ENCODE data around the gene SPTBN5. TPM values are rescaled to one million over a fixed set of nuclear protein-coding genes. Genes with fewer than 3 reads are reported as not detected.

SPTBN5 gene
- total RNA-seq, 2 donors from 2014 or later, result 0.63 to 1.3 TPM

- no peaks in the 10 kb centered on the region for H3K27me3 ChIP-seq
- H3K4me3 ChIP-seq, result no peak overlapping the region
- H3K9me3 ChIP-seq, result no peaks in the 10 kb centered on the region
- no peak overlapping the region for H3K27ac ChIP-seq
- no peaks in the 10 kb centered on the region for H3K36me3 ChIP-seq
- no peak for DNase-seq (ENCODE audit: low spot score)
- no peaks in the 10 kb centered on the region for H3K4me1 ChIP-seq
- no peak for TF ChIP-seq CTCF (IDR thresholded peaks at IDR 0.05)
Observed at GRCh38 chr15:41856262-41856661, 37.6 kb downstream of the SPTBN5 start.

GRCh38 chr15:41855261-41855961, 38.4 kb downstream of the SPTBN5 start:
- DNase-seq (ENCODE audit: low spot score), result no peak
- Histone ChIP-seq H3K9me3 (no peaks in the 10 kb centered on the region), H3K4me3 (no peak overlapping the region), H3K27me3 (no peaks in the 10 kb centered on the region), H3K4me1 (no peaks in the 10 kb centered on the region), H3K27ac (no peak overlapping the region), H3K36me3 (no peaks in the 10 kb centered on the region)
- TF ChIP-seq CTCF (IDR thresholded peaks at IDR 0.05), result no peak

GRCh38 chr15:41854443-41854842, 39.4 kb downstream of the SPTBN5 start:
- DNase-seq (ENCODE audit: low spot score), result no peak
- no peak overlapping the region for H3K27ac ChIP-seq
- no peak for TF ChIP-seq CTCF (IDR thresholded peaks at IDR 0.05)
- H3K4me1 ChIP-seq, result no peaks in the 10 kb centered on the region
- H3K4me3 ChIP-seq, result no peak overlapping the region
- no peaks in the 10 kb centered on the region for H3K27me3 ChIP-seq
- H3K9me3 ChIP-seq, result no peaks in the 10 kb centered on the region
- no peaks in the 10 kb centered on the region for H3K36me3 ChIP-seq

- no peaks in the 10 kb centered on the region for H3K36me3 ChIP-seq
- TF ChIP-seq CTCF (IDR thresholded peaks at IDR 0.05), result no peak
- no peaks in the 10 kb centered on the region for H3K27me3 ChIP-seq
- no peak for DNase-seq (ENCODE audit: low spot score)
- H3K9me3 ChIP-seq, result no peaks in the 10 kb centered on the region
- no peaks in the 10 kb centered on the region for H3K4me1 ChIP-seq
- H3K27ac ChIP-seq, result no peak overlapping the region
- H3K4me3 ChIP-seq, result no peak overlapping the region
Observed at GRCh38 chr15:41853831-41854230, 40.0 kb downstream of the SPTBN5 start.

GRCh38 chr15:41852736-41853590, 40.9 kb downstream of the SPTBN5 start:
- no peak for TF ChIP-seq CTCF (IDR thresholded peaks at IDR 0.05)
- H3K27me3 ChIP-seq, result no peaks in the 10 kb centered on the region
- no peaks in the 10 kb centered on the region for H3K9me3 ChIP-seq
- peaks cover 6% of the 10 kb centered on the region for H3K36me3 ChIP-seq
- H3K27ac ChIP-seq, result no peak overlapping the region
- H3K4me3 ChIP-seq, result no peak overlapping the region
- no peaks in the 10 kb centered on the region for H3K4me1 ChIP-seq
- no peak for DNase-seq (ENCODE audit: low spot score)
